Epithelial cell of esophagus (primary cell): ENCODE measurements around the gene SH3GL2.

Source experiments
- DNase-seq: peaks from one replicate; pipeline ENCODE4 v3.0.0; 2010; ENCODE audit warnings: low read depth
- H3K4me3 ChIP-seq: 2 replicates; pipeline ENCODE4 v1.5.1; 2011; ENCODE audit warnings: mild to moderate bottlenecking, low read length, control low read depth
- TF ChIP-seq, protein P1 (sequence below): IDR thresholded peaks from 2 replicates; pipeline ENCODE4 v1.5.1; 2011; ENCODE audit warnings: low read depth, mild to moderate bottlenecking, low read length, control low read depth, inconsistent platforms; ENCODE audit not compliant: insufficient read depth; ENCODE audit errors: missing control alignments

Gene SH3GL2

DNA sequence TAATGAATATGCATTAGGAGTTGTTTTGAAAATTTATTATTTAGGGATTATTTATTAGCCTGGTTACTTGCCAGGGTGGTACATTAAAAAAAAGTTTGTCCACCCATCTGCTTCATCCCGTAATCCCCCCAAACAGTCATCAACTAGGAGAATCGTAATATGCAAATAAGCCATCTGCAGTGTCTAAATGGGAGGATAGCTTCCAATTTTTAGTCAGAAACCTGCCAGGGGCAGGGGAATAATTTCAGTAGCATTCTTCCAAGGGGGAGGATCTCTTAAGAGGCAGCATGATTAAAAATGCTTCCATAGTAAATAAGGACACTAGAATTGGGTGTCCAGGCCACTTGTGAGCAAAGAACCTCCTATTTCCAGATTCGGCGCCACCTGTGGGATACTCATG is 43.3 kb downstream of the SH3GL2 start:
- TF ChIP-seq, protein P1, sequence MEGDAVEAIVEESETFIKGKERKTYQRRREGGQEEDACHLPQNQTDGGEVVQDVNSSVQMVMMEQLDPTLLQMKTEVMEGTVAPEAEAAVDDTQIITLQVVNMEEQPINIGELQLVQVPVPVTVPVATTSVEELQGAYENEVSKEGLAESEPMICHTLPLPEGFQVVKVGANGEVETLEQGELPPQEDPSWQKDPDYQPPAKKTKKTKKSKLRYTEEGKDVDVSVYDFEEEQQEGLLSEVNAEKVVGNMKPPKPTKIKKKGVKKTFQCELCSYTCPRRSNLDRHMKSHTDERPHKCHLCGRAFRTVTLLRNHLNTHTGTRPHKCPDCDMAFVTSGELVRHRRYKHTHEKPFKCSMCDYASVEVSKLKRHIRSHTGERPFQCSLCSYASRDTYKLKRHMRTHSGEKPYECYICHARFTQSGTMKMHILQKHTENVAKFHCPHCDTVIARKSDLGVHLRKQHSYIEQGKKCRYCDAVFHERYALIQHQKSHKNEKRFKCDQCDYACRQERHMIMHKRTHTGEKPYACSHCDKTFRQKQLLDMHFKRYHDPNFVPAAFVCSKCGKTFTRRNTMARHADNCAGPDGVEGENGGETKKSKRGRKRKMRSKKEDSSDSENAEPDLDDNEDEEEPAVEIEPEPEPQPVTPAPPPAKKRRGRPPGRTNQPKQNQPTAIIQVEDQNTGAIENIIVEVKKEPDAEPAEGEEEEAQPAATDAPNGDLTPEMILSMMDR = no peak
- H3K4me3 ChIP-seq = no peak overlapping the region
- DNase-seq = no peak

DNA sequence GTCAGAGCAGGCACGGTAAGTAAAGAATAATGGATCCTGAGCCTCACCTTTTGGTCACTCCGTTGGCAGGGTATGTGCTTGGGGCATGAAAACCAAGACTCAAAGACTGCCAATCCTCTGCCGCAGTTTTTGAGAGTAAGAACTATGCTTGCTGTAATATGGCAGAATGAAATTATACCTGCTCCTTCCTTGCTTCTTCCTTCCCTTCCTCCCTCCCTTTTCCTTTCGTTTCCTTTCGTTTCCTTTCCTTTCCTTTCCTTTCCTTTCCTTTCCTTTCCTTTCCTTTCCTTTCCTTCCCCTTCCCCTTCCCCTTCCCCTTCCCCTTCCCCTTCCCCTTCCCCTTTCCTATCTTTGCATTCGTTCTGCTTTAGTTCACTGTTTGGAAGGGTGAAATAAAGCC is 43.9 kb downstream of the SH3GL2 start:
- TF ChIP-seq, protein P1 = no peak
- no peak overlapping the region for H3K4me3 ChIP-seq
- no peak for DNase-seq

DNA sequence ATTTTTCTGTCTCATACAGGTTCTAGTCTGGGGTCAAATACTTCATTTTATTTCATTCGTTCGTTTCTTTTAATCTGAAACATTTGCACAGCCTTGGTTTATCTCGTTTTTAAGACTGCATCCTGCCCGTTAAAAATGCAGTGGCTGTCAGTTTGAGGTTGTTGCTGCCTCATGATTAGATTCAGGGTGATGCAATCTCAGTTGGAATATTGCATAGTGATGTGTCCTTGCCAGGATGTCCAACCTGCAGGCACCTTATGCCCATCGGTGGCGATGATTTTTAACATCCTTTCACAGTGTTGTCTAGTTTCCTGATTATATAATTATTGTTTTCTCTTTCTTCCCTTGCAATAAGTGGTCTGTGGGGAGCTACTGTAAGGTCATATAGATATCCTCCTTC is 45.1 kb downstream of the SH3GL2 start:
- no peak overlapping the region for H3K4me3 ChIP-seq
- no peak for DNase-seq
- TF ChIP-seq, protein P1 = no peak

DNA sequence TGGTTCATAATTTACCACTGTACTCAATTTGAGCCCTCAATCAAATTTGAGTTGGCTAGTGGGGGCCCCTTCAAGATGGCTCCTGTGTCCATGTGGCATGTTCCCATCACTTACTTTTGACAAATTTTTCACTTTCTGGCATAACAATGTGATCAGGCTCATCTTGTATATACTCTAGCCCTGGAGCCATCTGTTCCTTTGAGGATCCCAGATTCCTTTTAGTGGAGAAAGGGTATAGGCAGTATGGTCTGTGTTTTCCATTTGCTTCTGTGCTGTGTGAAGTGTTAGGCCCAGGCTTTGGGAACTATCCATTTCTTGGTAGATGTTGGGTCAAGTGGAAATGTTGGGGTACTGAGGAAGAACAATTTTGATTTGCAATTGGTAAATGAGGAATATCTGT is 45.7 kb downstream of the SH3GL2 start:
- no peak for DNase-seq
- no peak overlapping the region for H3K4me3 ChIP-seq
- TF ChIP-seq, protein P1 = no peak

DNA sequence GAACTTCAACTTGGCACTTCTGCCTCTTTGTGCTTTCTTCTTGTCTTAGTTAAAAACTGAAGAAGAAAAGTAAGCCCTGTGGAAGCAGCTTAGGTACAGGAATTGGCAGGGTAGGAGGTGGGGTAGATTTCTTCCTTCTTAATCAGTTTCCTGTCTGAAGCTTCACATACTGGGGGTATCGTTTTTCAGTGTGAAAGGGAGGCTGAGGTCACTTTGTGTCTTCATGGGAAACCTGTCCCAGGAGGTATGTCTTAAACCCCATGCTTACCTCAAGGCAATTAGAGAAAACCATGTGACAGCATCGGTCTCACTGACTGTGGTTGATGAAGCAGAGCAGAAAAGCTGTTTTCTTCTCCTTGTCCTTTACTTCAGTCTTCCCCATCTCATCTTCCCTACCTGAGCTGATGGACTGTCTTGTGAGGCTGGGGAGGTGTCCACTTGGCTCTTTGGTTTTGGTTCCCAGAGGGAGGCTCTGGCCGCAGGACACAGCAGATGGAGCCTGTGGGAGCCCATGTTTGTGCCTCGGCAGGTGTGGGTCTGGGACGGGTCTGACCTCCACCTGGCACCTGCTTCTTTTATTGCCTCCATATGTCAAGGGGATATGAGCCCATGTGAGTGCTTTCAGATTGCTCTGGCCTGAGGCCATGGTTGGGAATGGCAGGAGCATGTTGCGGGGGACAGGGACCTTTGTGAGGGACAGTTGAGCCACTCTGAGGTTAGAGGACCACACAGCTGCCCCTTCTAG is 47.0 kb downstream of the SH3GL2 start:
- TF ChIP-seq, protein P1 = no peak

DNA sequence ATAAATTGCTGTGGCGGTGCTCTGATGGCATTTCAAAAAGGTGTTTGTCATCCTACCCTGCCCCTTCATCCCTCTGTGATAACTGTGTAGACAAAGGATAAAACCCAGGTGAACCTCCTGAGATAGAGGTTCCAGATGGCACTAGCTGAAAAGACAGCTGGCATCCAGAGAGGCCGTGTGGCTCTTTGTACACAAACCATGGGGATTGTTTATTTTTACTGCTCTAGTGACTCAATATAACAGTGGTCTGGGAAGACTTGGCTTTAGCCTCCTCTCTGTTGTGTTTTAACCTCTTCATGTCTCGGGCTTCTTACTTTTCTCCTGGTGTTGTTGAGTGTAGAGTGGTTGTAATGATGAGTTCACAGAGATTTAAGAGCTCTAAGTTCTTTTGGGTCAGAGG is 48.8 kb downstream of the SH3GL2 start:
- TF ChIP-seq, protein P1 = no peak
- no peak for DNase-seq
- no peak overlapping the region for H3K4me3 ChIP-seq

More for the DNA sequence above, 47.0 kb downstream of the SH3GL2 start:
- H3K4me3 ChIP-seq = no peak overlapping the region
- peak; percentile 49 for DNase-seq

DNA sequence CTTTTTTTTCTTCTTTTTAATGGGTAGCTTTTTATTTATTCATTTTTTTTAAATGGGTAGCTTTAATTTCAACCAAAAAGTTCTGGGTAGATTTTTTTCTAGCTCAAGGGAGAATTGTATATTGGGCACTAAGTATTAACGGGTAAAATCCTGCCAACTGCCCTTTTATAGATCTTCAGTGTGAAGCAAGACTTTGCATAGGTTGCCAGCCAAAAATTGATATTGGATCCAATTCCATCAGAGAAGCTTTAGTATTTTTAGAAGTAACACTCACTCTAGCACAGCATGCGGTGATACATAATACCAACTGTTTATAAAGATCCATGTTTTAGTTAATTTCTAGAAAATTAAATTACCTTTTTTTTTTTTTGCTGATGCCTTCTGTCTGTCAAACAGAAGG is 49.8 kb downstream of the SH3GL2 start:
- TF ChIP-seq, protein P1 = no peak
- no peak for DNase-seq
- no peak overlapping the region for H3K4me3 ChIP-seq
